Cardiac atrium fibroblast (primary cell): Measurements from ENCODE around the gene ASZ1. TPM values are rescaled to one million over a fixed set of nuclear protein-coding genes. Genes with fewer than 3 reads are reported as not detected.

ENCODE experiments used
- total RNA-seq: library from RNA; depleted of rRNA; stranded (reverse); fragments of >200 nt; gene quantifications from 2 replicates; pipeline ENCODE4 v1.2.3, GENCODE V29; 2015

The ASZ1 gene, protein sequence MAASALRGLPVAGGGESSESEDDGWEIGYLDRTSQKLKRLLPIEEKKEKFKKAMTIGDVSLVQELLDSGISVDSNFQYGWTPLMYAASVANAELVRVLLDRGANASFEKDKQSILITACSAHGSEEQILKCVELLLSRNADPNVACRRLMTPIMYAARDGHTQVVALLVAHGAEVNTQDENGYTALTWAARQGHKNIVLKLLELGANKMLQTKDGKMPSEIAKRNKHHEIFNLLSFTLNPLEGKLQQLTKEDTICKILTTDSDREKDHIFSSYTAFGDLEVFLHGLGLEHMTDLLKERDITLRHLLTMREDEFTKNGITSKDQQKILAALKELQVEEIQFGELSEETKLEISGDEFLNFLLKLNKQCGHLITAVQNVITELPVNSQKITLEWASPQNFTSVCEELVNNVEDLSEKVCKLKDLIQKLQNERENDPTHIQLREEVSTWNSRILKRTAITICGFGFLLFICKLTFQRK
- total RNA-seq = not detected in 2 replicates

DNA sequence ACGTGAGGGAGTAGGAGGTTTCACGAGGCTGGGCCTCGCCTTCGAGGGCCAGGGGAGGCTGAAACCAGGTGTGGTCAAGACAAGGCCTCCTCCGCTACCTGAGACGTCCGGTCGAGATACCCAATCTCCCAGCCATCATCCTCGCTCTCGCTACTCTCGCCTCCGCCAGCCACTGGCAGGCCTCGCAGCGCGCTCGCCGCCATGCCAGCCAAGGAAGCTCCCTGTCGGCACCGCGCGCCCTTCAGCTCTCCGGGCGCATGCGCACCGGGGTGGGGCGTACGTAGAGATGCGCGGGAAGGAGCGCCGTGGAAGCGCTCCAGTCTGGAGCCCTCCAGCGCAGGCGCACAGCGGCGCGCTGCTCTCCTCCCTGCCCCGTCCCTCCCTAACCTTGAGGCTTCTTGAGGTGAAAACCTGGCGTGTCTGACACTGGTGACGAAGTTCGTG lies at the start of gene ASZ1:
ASZ1 (minus strand) TSS at position 236 of the 444 bp plus-strand sequence; CDS start at position 203, 33 bp downstream.

DNA sequence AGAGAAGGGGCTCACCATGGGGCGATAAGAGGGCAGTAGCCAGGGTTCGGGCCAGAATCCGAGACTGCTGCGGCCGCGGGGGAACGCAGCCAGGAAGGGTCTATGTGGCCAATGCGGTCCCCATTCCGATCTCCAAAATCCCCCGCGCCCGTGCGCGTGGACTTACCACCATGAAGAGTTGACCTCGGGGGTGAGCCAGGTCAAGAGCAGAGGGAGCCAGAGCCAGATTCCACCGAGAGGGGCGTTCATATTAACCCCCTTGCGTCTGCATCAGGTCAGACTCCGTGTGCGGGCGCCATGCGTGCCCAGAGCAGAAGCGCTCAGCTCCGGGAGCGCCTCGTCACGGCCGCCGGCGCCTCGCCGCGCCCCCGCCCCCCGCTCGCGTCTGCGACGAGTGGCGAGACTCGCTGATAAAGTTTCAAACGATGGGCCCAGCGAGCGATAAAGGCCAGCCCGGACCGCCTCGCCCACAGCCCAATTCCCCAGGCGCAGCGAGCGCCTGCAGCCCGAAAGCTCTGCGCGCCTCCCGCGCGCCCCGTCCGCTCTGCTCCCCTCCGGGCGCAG lies 104.5 kb downstream of the ASZ1 start, which contains the start of gene WNT2:
WNT2 (minus strand) TSS at position 318 of the 564 bp plus-strand sequence; CDS start at position 249, 69 bp downstream.

Other genes starting within 250 kb of the ASZ1 start
- not detected in 2 replicates for gene WNT2, start 104.4 kb downstream of the ASZ1 start, total RNA-seq
- gene CFTR, start 52.5 kb upstream of the ASZ1 start, total RNA-seq = not detected in 2 replicates